Fibroblast of skin of right biceps (primary cell): Measurements from ENCODE around the gene DBNDD2.

Source experiments
- DNase-seq: peaks from one replicate; pipeline ENCODE4 v3.0.0-alpha.2; 2013

The DBNDD2 gene

GRCh38 chr20:45452772-45453691, 44.9 kb downstream of the DBNDD2 start:
- no peak for DNase-seq

- no peak for DNase-seq
Observed at GRCh38 chr20:45456632-45457031, 48.5 kb downstream of the DBNDD2 start.

GRCh38 chr20:45459606-45460005, 51.5 kb downstream of the DBNDD2 start:
- DNase-seq: no peak
